Endometrial microvascular endothelial cells (primary cell): Measurements from ENCODE around the gene IRF2. TPM values are rescaled to one million over a fixed set of nuclear protein-coding genes. Genes with fewer than 3 reads are reported as not detected.
"Not testable (repeated sequence)": the region's sequence is repeated elsewhere in the genome, so short reads cannot be mapped to it uniquely, and the experiment has no call there.

Source experiments
- in situ Hi-C: cut with HindIII; loops from 2 replicates; pipeline ENCODE4 v1.10.0; 2017; ENCODE audit warnings: low sequenced_read_pairs, low pct_unique_long_range_greater_than_20kb; ENCODE audit errors: inconsistent ontology term
- total RNA-seq: library from RNA; depleted of rRNA; stranded (reverse); fragments of >200 nt; gene quantifications from one replicate; pipeline ENCODE4 v1.2.3, GENCODE V29; 2015; ENCODE audit errors: inconsistent ontology term

Gene IRF2
- total RNA-seq, 1 donor from 2014 or later, result 18.3 TPM

DNA sequence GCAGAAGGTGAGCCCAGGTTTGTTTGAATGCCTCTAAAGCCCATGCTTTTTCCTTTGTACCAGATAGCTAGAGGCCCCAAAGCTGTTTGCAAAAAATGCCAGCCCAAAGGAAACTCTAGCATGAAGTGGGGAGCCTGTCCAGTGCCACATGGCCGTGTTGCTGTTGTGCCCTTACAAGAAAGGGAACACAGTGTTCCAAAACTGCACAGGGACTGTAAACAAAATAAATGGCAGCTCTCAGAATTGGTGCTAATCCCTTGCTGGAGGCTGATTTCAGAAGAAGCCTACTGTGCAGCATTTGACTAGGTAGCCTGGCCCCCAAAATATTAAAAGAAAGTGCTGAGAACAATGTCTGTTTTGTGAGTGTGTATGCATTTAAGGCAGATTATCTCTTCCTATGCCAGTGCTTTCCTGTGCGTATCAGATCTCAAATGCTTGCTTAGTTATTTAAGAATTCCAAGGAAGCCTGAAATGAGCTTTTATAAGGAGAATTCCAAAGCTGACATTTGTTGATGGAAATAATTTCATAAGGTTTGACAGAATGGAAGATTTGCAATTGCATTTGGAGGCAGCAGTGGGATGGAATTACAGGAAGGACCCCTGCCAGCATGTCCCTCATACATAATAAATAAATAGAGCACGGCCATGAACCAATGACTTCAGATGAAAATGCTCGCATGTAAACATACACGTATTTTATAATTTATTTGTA, 115.7 kb downstream of the IRF2 start:
- in situ Hi-C loops, result no loop called here

DNA sequence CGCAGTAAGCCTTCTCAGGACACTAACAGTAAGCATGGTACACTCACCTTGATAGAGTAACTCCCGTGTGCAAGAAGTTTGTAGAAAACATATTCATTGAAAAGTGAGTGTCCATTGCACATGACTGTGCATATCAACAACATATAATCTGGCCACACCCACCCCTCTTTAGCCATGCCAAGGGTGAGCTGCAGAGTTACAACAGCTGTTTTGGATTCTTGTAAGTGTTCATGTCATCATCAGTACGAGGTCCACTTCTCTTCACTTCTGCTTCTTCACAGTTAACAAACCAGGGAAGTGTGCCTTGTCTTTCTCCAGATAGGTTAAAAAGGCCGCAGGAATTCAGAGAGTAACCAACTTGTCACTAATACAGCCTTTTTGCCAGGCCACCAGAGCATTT, 116.6 kb downstream of the IRF2 start:
- in situ Hi-C loops, result no loop called here

DNA sequence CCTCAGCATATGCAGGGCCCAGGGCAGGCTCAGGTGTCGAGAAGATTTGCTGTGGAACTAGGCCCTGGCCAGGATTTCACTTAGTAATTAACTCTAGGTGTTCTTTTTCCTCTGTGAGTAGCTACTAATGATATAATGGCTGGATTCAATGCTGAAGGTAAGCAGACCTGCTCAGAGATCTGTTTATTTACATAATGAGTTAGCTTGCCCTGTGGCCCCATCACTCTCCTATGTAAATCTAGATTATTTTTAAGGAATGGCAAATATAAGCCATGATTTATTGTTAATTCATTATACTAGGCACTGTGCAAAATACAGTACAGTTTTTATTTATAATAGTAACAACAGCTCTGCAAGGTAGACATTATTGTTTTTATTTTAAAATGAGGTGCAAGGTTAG, 117.2 kb downstream of the IRF2 start:
- in situ Hi-C loops, result no loop called here

DNA sequence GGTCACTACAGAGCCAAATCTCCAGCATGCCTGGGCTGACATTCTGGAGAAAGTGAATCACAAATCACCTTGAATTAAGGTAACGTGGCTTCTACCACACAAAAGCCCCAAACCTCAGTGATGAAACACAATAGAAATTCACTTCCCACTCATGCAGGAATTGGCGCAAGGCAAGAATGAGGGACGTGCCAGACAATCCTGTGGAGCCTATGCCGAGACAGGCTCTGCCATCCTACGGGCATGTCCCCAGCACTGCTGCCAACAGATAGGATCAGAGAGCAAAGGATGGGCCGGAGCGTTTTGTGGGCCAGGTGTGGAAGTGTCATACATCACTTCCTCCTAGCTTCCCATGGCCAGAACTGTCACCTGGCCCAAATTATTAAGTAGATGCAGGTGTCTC, 118.0 kb downstream of the IRF2 start:
- in situ Hi-C loops, result no loop called here

DNA sequence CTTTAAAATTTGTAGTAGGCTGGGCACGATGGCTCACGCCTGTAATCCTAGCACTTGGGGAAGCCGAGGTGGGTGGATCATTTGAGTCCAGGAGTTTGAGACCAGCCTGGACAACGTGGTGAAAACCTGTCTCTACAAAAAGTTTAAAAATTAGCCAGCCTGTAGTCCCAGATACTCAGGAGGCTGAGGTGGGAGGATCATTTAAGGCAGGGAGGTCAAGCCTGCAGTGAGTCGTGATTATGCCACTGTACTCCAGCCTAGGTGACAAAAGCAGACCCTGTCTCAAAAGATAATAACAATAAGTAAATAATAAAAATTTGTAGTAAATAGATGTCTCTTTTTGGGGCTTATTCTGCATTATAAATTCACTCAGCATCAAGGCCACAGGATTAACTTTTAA, 118.5 kb downstream of the IRF2 start:
- in situ Hi-C loops, result no loop called here

DNA sequence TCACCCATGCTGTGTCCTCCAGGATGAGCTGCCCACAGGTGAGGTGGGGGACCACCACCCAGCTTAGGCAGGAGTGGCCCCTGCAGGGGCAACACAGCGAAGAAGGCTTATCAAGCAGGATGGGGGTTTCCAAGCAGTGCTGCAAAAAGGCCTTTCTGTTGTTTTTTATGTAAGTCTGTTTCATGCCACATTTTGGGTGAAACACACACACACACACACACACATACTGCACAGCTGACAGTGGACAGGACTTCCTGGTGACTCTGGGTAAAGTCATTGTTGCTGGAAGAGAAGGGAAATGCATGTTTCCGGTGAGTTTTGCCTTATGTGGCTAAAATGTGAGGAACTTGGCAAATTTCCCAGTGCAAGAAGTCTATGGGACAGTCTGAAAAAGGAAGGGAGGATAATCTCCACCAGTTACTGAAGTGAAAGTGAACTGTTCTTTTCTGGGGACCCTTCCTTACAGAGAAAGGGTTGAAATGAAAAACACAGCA, 119.2 kb downstream of the IRF2 start:
- in situ Hi-C loops, result no loop called here

DNA sequence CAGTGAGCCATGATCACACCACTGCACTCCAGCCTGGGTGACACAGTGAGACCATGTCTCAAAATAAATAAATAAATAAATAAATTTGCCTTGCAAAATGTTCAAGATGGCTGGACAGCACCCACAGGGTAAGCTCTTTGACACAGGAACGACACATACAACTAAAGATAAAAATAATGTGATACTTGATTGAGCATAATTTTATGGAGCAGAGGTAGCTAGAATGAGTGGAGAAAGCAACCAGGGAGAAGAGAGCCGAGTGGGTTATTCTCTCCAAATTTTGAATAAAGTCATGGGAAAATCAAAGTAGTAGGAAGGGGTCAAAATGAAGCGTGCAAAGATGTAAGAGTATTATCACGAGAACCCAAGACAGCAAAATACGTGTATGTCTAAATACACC, 121.5 kb downstream of the IRF2 start:
- in situ Hi-C loops, result no loop called here

DNA sequence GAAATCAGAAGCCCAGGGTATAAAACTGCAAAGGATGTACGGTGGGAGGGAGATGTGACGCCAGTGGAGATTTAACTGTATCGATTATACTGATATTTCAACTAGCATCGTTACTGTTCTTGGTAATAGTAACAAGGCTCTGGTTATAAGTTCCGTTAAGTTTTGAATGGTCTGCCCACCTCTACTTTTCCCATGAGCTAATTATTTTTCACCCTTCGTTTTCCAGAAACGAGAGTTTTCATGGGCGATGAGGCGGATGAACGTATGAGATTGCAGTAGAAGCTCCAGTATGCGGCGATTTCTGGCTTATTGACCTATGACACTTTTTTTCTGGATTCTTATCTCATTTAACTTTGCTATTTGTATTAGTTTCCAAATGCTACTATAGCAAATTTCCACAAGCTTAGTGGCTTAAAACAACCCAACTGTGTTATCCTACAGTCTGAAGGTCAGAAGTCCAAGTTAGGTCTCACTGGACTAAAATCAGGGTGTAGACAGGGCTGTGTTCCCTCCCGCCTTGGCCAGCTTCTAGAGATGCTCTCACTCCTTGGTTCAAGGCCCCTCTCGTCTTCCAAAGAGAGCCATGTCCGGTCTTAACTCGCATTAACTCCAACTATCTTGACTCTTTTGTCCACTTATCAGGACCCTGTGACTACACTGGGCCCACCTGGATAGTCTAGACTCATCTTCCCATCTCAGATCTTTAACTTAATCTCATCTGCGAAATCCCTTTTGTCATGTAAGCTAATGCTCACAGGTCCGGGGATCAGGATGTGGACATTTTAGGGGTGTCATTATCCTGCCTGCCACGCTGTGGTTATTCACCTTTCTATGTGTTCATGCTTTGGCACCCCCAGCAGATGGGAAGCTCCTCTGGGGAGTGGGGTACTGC, 122.5 kb downstream of the IRF2 start:
- in situ Hi-C loops, result no loop called here

DNA sequence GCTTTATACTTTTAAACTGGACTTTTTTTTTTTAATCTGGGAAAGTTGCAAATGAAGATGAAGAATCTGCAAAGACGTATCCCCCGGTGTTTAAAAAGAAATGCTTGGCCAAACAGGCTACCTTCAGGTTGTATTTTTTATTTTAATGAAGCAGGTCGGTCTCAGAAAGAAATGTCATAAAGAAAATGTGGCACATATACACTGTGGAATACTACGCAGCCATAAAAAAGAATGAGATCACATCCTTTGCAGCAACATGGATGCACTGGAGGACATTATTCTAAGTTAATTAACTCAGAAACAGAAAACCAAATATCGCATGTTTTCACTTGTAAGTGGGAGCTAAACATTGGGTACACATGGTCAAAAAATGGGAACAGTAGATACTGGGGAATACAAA, 123.4 kb downstream of the IRF2 start:
- in situ Hi-C loops, result no loop called here

DNA sequence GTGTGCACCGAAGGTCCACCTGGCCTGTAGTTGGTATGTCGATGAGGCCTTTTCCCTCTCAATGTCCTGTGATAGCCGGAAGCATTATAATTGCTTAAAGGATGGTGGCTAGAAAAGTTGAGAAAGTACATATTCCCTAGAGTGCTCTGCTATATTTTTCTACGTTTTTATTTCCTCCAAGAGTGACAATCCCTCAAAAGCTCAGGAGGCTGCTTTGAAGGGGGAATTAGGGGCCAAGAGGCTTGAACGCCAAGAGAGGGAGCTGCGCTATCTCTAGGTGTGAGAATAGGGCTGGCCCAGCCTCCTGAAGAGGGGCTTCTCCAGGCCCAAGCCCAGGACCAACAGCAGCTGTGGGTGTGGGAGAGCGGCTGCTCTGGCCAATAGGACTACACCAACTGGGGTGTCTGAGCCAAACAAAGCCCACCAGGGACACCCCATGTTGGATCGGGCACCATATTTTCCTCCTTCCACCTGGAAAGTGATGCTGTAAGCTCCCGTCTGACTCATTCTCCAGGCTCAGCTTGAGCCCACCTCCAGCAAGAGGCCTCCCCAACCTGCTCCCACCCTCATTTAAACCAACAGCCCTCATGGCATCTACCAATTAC, 124.0 kb downstream of the IRF2 start:
- in situ Hi-C loops, result no loop called here

DNA sequence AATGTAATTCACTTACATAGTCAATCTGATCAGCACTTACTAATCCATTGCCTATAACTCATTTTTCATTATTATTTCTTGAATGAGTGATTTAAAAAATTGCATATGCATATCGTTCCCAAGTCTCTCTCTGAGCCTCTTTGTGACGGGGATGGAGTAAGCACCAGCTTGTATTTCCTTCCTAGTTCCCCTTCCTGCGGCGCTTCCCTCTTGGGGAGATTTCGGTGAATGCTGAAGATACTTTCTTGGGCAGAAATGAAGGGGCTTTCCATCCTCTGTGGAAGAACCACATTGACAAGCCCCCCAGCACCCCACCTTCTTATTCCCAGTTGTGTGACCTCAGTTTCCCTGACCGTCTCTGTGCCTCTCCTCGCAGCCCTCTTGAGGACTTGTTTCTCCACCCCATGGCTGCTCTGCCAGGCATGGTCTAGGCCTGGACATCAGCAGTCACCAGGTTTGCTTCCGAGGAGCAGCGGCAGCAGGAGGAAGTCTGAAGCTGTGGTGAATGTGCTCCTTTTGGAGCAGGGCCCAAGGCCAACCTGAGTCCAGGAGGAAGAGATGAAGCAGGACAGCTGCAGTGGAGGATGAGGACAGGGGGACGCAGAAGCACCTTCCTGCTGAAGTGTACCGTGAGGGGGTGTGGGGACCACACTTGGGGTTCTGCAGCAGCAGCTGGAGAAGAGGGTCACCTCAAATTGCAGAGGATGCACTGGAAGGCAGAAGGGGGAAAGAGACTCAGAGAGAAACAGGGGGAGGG, 124.9 kb downstream of the IRF2 start:
- in situ Hi-C loops, result no loop called here

DNA sequence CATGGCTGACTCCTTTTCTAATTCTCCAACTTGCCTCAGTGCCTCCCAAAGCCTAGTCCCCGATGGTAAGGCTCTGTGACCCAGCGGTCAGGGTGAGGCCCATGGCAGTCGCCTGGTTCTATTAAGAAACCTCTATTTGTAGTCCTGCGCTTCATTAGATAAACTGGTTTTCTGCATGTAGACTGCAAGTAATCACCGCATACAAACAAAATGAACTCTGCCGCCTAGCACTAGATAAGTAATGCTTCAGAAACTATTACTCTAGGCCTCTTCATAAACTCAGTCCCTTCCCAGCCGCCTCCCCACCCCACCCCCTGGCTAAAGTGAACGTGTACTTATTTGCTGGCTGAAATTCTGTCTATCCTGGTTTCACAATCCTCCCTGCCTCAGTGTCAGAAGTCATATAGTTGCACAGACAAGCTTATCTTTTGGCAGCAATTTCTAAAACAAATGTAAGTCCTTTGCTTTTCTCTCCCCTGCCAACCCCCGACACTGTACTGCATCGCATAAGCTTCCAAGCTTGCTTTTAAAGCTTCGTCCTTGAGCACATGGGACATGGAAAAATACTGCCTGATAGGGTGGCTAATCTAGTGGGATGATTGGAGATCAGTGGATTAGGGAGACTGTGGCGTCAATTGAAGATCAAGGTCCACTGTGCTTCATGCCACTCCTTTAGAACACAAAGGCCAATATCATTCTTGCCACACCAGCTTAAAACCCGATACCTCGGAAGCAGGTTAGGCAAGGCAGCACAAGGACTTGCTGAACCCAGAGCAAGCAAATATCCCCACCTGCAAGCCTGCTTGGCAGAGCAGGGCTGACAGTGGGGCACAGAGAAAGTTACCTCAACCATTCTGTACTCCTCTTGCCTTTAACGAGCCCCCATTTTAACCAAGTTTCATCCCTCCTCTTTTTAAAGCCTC, 125.8 kb downstream of the IRF2 start:
- in situ Hi-C loops, result no loop called here

DNA sequence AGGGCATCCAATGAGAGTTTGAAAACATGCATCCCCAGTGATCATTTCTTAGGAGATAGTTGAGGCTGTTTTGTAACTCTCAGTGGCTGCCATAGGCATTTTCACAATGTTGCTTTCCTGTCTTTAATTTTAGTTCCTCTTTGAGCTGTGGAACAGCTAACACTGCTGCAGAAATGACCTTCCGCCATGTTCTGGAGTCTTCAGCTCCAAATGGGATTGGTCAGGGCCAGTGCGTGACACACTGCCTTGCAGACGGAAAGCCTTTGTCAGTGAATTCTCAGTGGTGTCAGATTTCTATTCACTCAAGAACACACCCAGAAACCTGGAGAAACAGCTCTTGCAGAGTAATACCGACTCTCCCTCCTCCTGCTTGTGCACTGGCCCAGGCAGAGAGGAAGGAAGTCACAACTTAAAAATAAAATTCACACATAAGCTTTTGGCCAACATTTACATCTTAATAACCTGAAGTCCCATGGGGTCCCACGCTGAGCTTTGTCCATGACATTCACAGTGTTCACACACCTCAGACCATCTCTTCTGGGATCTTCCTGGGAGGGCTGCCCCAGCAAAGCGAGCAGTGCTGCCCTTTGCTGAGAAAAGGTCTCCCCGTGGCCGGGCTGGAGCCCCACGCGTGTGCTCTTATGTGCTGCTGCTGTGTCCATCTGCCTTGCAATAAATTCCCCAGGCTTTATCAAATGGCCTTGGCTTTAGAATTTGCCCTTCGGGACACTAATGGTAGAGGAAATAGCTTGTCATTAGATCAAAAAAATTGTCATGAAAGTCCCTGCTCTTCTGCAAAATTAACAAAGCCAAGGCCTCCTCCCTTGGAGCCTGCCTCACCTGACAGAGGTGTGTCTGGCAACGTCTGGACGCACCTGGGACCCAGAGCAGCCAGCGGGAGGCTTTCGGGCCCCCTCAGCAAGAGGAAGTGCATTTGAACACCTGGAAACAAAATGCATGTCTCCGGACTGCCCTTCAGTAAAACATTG, 126.8 kb downstream of the IRF2 start:
- in situ Hi-C loops, result no loop called here

DNA sequence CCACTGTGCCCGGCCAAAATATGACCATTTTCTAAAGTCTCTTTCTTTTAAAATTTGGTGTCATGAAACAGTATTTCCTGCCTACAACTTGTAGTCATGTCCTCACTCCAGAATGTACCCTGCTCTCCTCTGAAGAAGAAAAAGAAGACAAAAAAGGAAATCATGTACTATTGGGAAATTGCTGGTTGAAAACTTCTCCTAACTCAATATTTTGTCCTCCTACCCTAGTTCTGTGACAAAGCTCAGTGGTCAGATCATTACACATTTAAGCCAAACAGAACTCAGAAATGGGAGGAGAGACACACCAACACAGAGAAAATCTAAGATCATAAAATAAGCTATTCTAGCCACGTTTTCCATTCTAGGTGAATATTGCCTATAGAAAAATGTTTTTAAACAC, 127.7 kb downstream of the IRF2 start:
- in situ Hi-C loops, result no loop called here

DNA sequence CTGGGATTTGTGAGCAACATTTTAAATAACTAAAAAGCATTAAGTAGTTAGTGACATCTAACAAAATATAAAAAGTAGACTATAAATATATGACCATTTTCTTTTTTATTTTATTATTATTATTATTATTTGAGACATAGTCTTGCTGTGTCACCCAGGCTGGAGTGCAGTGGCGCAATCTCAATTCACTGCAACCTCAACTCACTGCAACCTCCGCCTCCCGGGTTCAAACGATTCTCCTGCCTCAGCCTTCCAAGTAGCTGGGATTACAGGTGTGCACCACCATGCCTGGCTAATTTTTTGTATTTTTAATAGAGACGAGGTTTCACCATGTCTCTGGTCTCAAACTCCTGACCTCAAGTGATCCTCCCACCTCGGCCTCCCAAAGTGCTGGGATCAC, 128.1 kb downstream of the IRF2 start:
- in situ Hi-C loops, result not testable (repeated sequence)

DNA sequence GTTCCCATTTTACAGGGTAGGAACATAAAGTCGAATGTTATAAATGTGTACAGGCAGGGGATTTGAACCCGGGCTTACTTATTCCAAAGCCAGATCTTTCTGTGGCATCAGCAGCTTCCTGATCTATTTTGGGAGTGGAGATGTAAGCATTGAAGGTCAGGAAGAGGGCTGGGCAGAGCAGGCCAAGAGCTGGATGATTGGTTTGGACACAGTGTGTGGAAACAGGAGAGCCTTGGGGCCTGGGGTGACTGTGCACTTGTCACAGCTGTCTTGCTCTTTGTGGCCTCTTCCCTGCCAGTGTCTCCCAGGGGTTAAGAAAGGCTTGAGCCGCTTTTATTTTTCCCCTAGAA, 128.8 kb downstream of the IRF2 start:
- in situ Hi-C loops, result no loop called here

DNA sequence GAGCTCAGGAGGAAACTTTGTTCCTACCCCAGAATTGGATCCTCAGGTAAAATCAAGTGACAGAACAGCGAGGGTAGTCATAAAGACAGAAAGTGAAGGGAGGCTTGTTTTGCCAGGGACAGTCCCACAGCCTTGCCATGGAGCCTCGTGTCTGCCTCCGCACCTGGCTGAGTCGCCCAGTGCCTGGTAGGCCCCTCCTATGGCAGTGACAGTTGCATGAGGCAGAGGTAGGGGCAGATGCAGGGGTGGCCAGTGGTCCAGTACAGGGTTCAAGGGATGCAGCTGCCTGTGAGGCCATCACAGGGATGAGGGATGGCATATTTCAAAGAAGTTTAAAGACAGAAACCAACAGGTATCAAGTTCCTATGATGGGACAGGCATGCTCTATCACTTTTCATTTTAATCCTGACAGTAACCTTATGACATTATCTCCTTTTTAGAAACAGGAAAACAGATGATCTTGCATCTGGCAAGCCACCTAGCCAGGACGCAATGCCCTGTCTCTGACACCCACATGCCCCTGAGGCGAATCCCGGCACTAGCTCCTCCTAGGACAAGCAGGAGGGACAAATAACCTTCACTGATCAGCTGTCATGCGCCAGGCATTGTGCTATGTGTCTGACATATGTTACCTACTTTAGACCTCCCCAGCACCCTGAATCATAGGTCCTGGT, 129.3 kb downstream of the IRF2 start:
- in situ Hi-C loops, result no loop called here
